GM18502 (cell line): ENCODE results near the gene FCGR1A.

Experiments used
- ATAC-seq: cut with Tn5 transposase; IDR thresholded peaks from one replicate; pipeline ENCODE4 v1.9.1; 2021; ENCODE audit warnings: mild to moderate bottlenecking; ENCODE audit not compliant: unreplicated experiment, poor library complexity

Gene FCGR1A

GRCh38 chr1:149831764-149832315, 49.3 kb downstream of the FCGR1A start:
- ATAC-seq = peak; percentile 7

GRCh38 chr1:149832316-149833126, 50.0 kb downstream of the FCGR1A start:
- peak; percentile 68 for ATAC-seq

DNA sequence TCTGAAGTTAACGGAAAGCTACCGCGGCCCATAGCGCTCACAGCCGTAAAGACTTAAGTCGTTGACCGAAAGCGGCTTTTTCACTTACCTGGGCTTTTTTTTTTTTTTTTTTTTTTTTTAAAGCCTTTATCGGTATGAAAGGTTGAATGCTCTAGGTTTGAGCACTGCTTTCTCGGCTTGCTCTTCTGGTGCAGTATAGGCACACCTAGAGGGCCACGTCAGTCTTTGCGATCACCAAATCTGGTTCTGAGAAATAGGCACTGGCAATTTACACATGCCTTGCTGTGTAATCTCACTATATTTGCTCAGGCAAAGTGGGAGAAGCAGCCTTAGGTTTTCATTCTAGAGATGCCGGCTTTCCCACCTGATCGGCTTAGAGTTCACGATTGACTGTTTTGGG, 50.6 kb downstream of the FCGR1A start:
- peak; percentile 4 for ATAC-seq

DNA sequence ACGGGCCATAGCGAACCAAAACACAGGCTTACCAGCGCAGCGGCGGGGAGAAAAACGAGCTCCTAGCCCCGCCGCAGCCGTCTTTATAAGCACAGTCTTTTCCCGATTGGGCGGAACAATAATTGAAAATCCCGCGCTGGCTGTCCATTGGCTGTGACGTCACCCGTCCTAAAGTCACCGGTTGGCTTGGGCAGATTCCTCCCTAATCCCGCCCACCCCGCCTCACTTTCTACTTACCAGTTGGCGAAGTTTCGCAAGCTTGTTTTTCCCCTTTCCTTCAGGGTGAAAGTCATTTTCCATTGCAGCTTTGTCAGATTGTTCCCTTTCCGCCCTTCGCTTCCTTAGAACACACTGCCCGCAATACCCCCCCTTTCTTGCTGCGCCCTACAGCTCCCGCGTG, 58.7 kb downstream of the FCGR1A start:
- peak; percentile 34 for ATAC-seq
